ENCODE results near the gene RGS6. TPM values are rescaled to one million over a fixed set of nuclear protein-coding genes. Genes with fewer than 3 reads are reported as not detected.

RGS6 gene
- polyA plus RNA-seq, 1 donor = 6.0 TPM

GRCh38 chr14:72081137-72081536 is 148.9 kb downstream of the RGS6 start:
- no peak for DNase-seq (ENCODE audit: low read depth)

GRCh38 chr14:72084935-72085334 is 152.7 kb downstream of the RGS6 start:
- no peak for DNase-seq (ENCODE audit: low read depth)

- DNase-seq (ENCODE audit: low read depth) = no peak
These were observed 157.4 kb downstream of the RGS6 start for GRCh38 chr14:72089625-72090024.

- DNase-seq (ENCODE audit: low read depth) = no peak
These were observed 162.8 kb downstream of the RGS6 start for GRCh38 chr14:72094844-72095582.

GRCh38 chr14:72097173-72097783 is 165.0 kb downstream of the RGS6 start:
- DNase-seq (ENCODE audit: low read depth) = no peak

GRCh38 chr14:72098210-72098609 is 166.0 kb downstream of the RGS6 start:
- DNase-seq (ENCODE audit: low read depth) = no peak

- DNase-seq (ENCODE audit: low read depth) = no peak
These were observed 167.3 kb downstream of the RGS6 start for GRCh38 chr14:72099566-72099965.

- no peak for DNase-seq (ENCODE audit: low read depth)
These were observed 171.9 kb downstream of the RGS6 start for GRCh38 chr14:72104011-72104613.

- no peak for DNase-seq (ENCODE audit: low read depth)
These were observed 179.7 kb downstream of the RGS6 start for GRCh38 chr14:72111911-72112310.

- DNase-seq (ENCODE audit: low read depth) = peak; percentile 78
These were observed 186.6 kb downstream of the RGS6 start for GRCh38 chr14:72118841-72119240.

GRCh38 chr14:72120315-72120714 is 188.1 kb downstream of the RGS6 start:
- no peak for DNase-seq (ENCODE audit: low read depth)

GRCh38 chr14:72123755-72124154 is 191.5 kb downstream of the RGS6 start:
- DNase-seq (ENCODE audit: low read depth) = no peak

GRCh38 chr14:72124171-72124570 is 191.9 kb downstream of the RGS6 start:
- no peak for DNase-seq (ENCODE audit: low read depth)

- DNase-seq (ENCODE audit: low read depth) = no peak
These were observed 193.9 kb downstream of the RGS6 start for GRCh38 chr14:72126091-72126490.

- no peak for DNase-seq (ENCODE audit: low read depth)
These were observed 194.3 kb downstream of the RGS6 start for GRCh38 chr14:72126561-72126960.

- DNase-seq (ENCODE audit: low read depth) = no peak
These were observed 196.4 kb downstream of the RGS6 start for GRCh38 chr14:72128629-72129028.

- DNase-seq (ENCODE audit: low read depth) = no peak
These were observed 197.1 kb downstream of the RGS6 start for GRCh38 chr14:72129291-72129690.

GRCh38 chr14:72141084-72141483 is 208.9 kb downstream of the RGS6 start:
- DNase-seq (ENCODE audit: low read depth) = no peak

- no peak for DNase-seq (ENCODE audit: low read depth)
These were observed 210.1 kb downstream of the RGS6 start for GRCh38 chr14:72142328-72142727.

- DNase-seq (ENCODE audit: low read depth) = no peak
These were observed 214.0 kb downstream of the RGS6 start for GRCh38 chr14:72146241-72146640.

GRCh38 chr14:72154645-72155378 is 222.6 kb downstream of the RGS6 start:
- DNase-seq (ENCODE audit: low read depth) = no peak

GRCh38 chr14:72155379-72155993 is 223.3 kb downstream of the RGS6 start:
- no peak for DNase-seq (ENCODE audit: low read depth)

Measured in forelimb muscle (tissue), 1 donor.